NCI-H2196 (cell line): Measurements from ENCODE around the gene POLD4.

Source experiments
- DNase-seq: peaks from one replicate; lab custom pipeline; 2025; ENCODE audit not compliant: unreplicated experiment; lab: John Stamatoyannopoulos, UW

Gene POLD4

GRCh38 chr11:67389477-67389876 is 36.1 kb upstream of the POLD4 start:
- peak; percentile 34 for DNase-seq

GRCh38 chr11:67387518-67387917 is 34.2 kb upstream of the POLD4 start:
- no peak for DNase-seq

DNA sequence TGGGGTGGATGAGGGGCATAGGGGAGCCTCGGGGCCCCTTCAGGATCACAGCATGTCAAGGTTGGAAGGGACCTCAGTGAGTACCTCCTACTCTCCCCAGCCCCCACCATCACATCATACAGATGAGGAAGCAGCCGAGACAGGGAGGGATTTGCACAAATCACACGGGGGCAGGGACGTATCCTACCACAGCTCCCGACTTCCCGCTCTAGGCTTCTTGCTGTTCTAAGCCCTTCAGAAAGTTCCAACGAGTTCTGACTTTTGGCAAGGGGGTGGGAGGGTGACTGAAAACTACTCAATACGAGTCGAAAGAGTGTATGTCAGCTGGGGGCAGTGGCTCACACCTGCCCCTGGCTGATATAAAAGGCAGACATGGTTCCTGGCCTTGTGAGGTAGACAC is 33.7 kb upstream of the POLD4 start:
- DNase-seq, result no peak

DNA sequence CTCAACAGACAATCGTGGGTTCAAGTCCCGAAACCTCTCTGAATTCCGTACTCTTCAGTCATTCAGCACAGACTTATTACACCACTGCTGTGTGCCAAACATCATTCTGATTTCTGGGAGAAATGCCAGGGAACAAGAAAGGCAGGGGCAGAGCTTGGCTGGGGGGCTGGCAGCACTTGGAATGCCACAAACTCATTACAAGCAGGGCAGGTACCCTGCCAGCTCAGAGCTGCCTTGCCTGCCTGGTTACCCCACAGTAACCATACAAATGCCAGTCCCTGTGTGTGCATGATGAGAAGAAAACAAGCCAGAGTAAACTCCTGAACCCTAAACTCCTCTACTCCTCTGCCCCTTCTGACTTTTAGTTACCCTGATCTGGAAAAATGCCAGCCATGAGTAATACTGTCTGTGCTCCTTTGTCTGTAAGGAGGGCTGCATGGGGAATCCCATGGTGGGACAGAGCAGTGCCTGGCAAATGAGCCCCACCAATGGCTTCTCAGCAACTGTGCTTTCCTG is 31.6 kb upstream of the POLD4 start:
- DNase-seq, result peak; percentile 20

- peak; percentile 74 for DNase-seq
Measured at GRCh38 chr11:67382276-67383136, 29.2 kb upstream of the POLD4 start.

GRCh38 chr11:67381244-67381972 is 28.1 kb upstream of the POLD4 start:
- no peak for DNase-seq

- DNase-seq, result no peak
Measured at GRCh38 chr11:67379061-67380058, 26.0 kb upstream of the POLD4 start.

- no peak for DNase-seq
Measured at GRCh38 chr11:67378544-67378943, 25.2 kb upstream of the POLD4 start.

- DNase-seq, result peak; percentile 38
Measured at GRCh38 chr11:67376873-67377808, 23.8 kb upstream of the POLD4 start.

GRCh38 chr11:67376063-67376820 is 22.9 kb upstream of the POLD4 start:
- DNase-seq, result no peak

- DNase-seq, result no peak
Measured at GRCh38 chr11:67375320-67376055, 22.1 kb upstream of the POLD4 start.

- no peak for DNase-seq
Measured at GRCh38 chr11:67374571-67375281, 21.4 kb upstream of the POLD4 start.

DNA sequence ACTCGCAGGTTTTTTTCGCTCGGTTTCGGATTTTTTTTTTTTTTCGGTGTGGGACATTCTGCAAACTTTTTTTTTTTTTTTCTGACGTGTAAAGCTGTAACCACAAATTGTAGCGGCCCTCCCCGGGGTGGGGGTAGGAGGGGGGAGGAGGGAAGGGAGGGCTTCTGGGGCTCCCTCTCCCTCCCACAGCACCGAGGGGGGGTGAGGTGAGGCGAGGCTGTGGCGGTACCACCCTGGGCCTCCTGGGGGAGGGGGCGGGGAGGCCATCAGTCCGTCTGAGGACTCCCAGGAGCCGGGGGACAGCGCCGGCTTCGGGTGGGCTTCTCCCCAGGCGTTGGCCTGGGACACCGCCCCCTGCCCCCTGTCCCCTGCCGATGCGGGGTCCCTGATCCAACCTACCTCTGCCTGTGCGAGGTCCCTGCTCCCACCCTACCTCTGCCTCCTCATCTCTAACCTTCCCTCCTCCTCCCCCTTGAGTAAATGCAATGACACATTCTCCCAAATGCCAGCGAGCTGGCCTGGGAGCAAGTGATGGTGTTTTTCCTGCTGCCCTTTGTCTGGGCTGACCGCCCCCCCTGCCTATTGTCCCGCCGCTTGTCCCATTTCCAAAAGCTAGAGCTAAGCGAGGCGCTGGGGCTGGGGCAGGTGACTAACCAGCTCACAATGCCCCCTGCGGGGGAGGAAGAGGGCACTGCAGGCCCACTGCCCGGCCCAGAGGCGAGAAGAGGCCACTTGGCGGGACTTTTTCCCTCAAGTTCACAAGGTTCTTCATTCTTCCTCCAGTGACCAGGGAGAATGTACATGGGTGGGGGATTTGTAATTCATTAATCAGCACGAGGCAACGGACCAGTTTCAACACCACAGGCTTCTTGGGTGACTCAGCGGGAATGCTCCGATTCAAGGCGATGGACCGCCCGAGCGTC is 20.6 kb upstream of the POLD4 start:
- DNase-seq, result no peak

- DNase-seq, result no peak
Measured at GRCh38 chr11:67372993-67373647, 19.8 kb upstream of the POLD4 start, which contains the start of gene CLCF1. CLCF1 (minus strand) TSS chr11:67373598; CDS start chr11:67373539, 59 bp downstream.

GRCh38 chr11:67372321-67372992 is 19.1 kb upstream of the POLD4 start:
- DNase-seq, result no peak
